Cardiac muscle cell (in vitro differentiated cells and primary cell): ENCODE measurements around the gene MTG1. TPM values are rescaled to one million over a fixed set of nuclear protein-coding genes. Genes with fewer than 3 reads are reported as not detected.
"Not testable (repeated sequence)": the region's sequence is repeated elsewhere in the genome, so short reads cannot be mapped to it uniquely, and the experiment has no call there.

Source experiments
- DNase-seq, 2 donors: peaks; one replicate each; pipeline versions ENCODE4 v3.0.0 to v3.0.0-alpha.2; 2010 to 2017; ENCODE audit warnings: low read depth in 1 of 2, low spot score in 1 of 2
- H3K27ac ChIP-seq: fragments of 200-600 bp; sonication (generic); 2 replicates; pipeline ENCODE4 v1.5.1; 2016
- H3K27me3 ChIP-seq: fragments of 200-600 bp; sonication (generic); 2 replicates; pipeline ENCODE4 v1.6.0; 2016; ENCODE audit warnings: control low read depth
- H3K36me3 ChIP-seq: fragments of 200-600 bp; sonication (generic); 2 replicates; pipeline ENCODE4 v1.5.1; 2016; ENCODE audit warnings: control low read depth
- H3K4me1 ChIP-seq: fragments of 200-600 bp; sonication (generic); 2 replicates; pipeline ENCODE4 v1.8.1; 2017; ENCODE audit warnings: low read depth, mild to moderate bottlenecking, mixed run types
- H3K4me3 ChIP-seq: fragments of 200-600 bp; sonication (generic); 2 replicates; pipeline ENCODE4 v1.5.1; 2016; ENCODE audit warnings: mild to moderate bottlenecking
- H3K9me3 ChIP-seq: fragments of 200-600 bp; sonication (generic); 2 replicates; pipeline ENCODE4 v1.5.1; 2017; ENCODE audit warnings: low read depth, mild to moderate bottlenecking, control low read depth
- polyA plus RNA-seq: library from polyadenylated mRNA; unstranded; fragments of >200 nt; fragmentation: Nextera tagmentation; extraction: Ambion mirVana; gene quantifications from 2 replicates; pipeline ENCODE4 v1.2.1, GENCODE V29; 2016
- total RNA-seq: library from RNA; depleted of rRNA; stranded (reverse); fragments of >200 nt; gene quantifications from 2 replicates; pipeline ENCODE4 v1.2.3, GENCODE V29; 2016
- TF ChIP-seq, protein P1 (sequence below): IDR thresholded peaks from 2 replicates; pipeline ENCODE4 v1.5.1; 2012; ENCODE audit warnings: low read depth, mild to moderate bottlenecking, low read length

The MTG1 gene
- total and polyA plus RNA-seq, 2 experiments from 2014 or later = 35.3 to 123 TPM

- no peak overlapping the region for H3K27ac ChIP-seq
- DNase-seq = no peak
- H3K4me1 ChIP-seq = no peaks in the 10 kb centered on the region
- H3K27me3 ChIP-seq = no peaks in the 10 kb centered on the region
- peaks cover 2% of the 10 kb centered on the region for H3K36me3 ChIP-seq
- H3K4me3 ChIP-seq = no peak overlapping the region
- H3K9me3 ChIP-seq = no peaks in the 10 kb centered on the region
- TF ChIP-seq, protein P1, sequence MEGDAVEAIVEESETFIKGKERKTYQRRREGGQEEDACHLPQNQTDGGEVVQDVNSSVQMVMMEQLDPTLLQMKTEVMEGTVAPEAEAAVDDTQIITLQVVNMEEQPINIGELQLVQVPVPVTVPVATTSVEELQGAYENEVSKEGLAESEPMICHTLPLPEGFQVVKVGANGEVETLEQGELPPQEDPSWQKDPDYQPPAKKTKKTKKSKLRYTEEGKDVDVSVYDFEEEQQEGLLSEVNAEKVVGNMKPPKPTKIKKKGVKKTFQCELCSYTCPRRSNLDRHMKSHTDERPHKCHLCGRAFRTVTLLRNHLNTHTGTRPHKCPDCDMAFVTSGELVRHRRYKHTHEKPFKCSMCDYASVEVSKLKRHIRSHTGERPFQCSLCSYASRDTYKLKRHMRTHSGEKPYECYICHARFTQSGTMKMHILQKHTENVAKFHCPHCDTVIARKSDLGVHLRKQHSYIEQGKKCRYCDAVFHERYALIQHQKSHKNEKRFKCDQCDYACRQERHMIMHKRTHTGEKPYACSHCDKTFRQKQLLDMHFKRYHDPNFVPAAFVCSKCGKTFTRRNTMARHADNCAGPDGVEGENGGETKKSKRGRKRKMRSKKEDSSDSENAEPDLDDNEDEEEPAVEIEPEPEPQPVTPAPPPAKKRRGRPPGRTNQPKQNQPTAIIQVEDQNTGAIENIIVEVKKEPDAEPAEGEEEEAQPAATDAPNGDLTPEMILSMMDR = no peak
Measured at GRCh38 chr10:133384071-133384470, 9.9 kb upstream of the MTG1 start.

- Histone ChIP-seq H3K27ac (no peak overlapping the region), H3K4me3 (no peak overlapping the region), H3K4me1 (no peaks in the 10 kb centered on the region), H3K9me3 (no peaks in the 10 kb centered on the region), H3K27me3 (no peaks in the 10 kb centered on the region), H3K36me3 (peaks cover 4% of the 10 kb centered on the region)
- TF ChIP-seq, protein P1 = no peak
- no peak for DNase-seq
Measured at GRCh38 chr10:133385214-133385613, 8.7 kb upstream of the MTG1 start.

DNA sequence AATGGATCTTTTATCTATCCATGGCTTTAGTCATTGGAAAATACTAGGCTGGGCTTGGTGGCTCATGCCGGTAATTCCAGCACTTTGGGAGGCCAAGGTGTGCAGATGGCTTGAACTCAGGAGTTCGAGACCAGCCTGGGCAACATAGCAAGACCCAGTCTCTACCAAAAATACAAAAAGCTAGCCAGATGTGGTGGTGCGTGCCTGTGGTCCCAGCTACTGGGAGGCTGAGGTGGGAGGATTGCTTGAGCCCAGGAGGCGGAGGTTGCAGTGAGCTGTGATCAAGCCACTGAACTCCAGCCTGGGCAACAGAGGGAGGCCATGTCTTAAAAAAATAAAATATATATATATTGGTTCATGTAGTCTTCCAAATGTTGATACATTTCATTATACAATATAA lies 7.0 kb upstream of the MTG1 start:
- not testable (repeated sequence) for H3K4me1 ChIP-seq, DNase-seq, H3K27me3 ChIP-seq, H3K4me3 ChIP-seq, H3K36me3 ChIP-seq, H3K9me3 ChIP-seq, H3K27ac ChIP-seq

GRCh38 chr10:133388236-133388972 lies 5.6 kb upstream of the MTG1 start:
- TF ChIP-seq, protein P1 = no peak
- no peak for DNase-seq
- no peak overlapping the region for H3K4me3 ChIP-seq

DNA sequence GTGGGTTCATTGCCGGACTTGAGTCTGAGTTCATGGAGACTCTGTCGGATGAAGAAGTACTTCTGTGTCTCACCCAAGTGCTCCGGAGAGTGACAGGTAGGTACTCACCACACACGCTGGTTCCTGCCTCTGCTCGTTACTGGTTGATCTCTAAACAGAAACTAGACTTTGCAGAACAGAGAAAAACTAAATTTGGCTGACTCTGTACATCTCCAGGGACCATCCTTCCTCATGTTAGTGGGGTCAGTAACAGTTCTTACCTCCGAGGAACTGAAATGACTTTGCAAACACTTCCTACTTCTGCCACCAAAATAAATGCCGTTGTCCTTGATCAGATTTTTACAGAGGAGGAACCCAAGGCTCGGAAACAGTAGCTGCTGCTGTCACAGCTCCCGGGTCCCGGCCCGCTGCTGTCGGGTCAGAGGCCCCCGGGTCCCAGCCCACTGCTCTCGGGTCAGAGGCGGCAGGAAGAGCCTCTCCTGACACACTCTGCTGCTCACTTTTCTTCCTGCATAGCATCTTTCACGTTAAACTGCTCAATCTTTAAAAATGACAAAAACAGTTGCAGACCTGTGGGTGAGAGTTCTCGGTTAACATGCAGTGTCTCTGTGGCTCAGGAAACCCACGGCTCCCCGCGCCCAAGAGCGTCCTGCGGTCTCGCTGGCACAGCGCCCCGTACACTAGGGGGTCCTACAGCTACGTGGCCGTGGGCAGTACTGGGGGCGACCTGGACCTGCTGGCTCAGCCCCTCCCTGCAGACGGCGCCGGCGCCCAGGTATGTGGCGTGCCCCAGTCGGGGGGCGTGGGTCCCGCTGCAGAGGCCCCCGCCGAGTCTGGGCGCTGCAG lies 4.8 kb upstream of the MTG1 start:
- DNase-seq = no peak
- H3K27ac ChIP-seq = no peak overlapping the region
- H3K36me3 ChIP-seq = peaks cover 4% of the 10 kb centered on the region
- TF ChIP-seq, protein P1 = no peak
- peaks cover 2% of the 10 kb centered on the region for H3K4me1 ChIP-seq
- no peaks in the 10 kb centered on the region for H3K27me3 ChIP-seq
- H3K9me3 ChIP-seq = no peaks in the 10 kb centered on the region
- no peak overlapping the region for H3K4me3 ChIP-seq

More at GRCh38 chr10:133388236-133388972, 5.6 kb upstream of the MTG1 start:
- Histone ChIP-seq H3K27me3 (no peaks in the 10 kb centered on the region), H3K36me3 (peaks cover 4% of the 10 kb centered on the region), H3K9me3 (no peaks in the 10 kb centered on the region), H3K27ac (no peak overlapping the region), H3K4me1 (peaks cover under 1% of the 10 kb centered on the region)
